ENCODE data around the gene SH2D7. TPM values are rescaled to one million over a fixed set of nuclear protein-coding genes. Genes with fewer than 3 reads are reported as not detected.

The SH2D7 gene
- total and polyA plus RNA-seq, 2 experiments from 2014 or later, result 0.31 TPM; not detected in 1

- H3K27me3 ChIP-seq (ENCODE audit: insufficient read depth), result no peaks in the 10 kb centered on the region
- Mint-ChIP-seq H3K27ac (no peak overlapping the region), H3K27me3 (ENCODE audit: insufficient read depth, low read depth, poor library complexity) (peaks cover 11% of the 10 kb centered on the region), H3K36me3 (ENCODE audit: low read depth) (peaks cover 10% of the 10 kb centered on the region; the same call in 2 of the 3 replicates), H3K9me3 (no peaks in the 10 kb centered on the region; the same call in 2 of the 3 replicates), H3K4me1 (peaks cover 5% of the 10 kb centered on the region), H3K4me3 (no peak overlapping the region)
- H3K4me1 ChIP-seq (ENCODE audit: insufficient read depth), result no peaks in the 10 kb centered on the region
- TF ChIP-seq CREB1 (CRISPR knock-in tag; IDR thresholded peaks at IDR 0.05; ENCODE audit: low read depth), result no peak
- no peak for TF ChIP-seq ZNF114 (CRISPR knock-in tag; IDR thresholded peaks at IDR 0.05)
- TF ChIP-seq, protein P1, sequence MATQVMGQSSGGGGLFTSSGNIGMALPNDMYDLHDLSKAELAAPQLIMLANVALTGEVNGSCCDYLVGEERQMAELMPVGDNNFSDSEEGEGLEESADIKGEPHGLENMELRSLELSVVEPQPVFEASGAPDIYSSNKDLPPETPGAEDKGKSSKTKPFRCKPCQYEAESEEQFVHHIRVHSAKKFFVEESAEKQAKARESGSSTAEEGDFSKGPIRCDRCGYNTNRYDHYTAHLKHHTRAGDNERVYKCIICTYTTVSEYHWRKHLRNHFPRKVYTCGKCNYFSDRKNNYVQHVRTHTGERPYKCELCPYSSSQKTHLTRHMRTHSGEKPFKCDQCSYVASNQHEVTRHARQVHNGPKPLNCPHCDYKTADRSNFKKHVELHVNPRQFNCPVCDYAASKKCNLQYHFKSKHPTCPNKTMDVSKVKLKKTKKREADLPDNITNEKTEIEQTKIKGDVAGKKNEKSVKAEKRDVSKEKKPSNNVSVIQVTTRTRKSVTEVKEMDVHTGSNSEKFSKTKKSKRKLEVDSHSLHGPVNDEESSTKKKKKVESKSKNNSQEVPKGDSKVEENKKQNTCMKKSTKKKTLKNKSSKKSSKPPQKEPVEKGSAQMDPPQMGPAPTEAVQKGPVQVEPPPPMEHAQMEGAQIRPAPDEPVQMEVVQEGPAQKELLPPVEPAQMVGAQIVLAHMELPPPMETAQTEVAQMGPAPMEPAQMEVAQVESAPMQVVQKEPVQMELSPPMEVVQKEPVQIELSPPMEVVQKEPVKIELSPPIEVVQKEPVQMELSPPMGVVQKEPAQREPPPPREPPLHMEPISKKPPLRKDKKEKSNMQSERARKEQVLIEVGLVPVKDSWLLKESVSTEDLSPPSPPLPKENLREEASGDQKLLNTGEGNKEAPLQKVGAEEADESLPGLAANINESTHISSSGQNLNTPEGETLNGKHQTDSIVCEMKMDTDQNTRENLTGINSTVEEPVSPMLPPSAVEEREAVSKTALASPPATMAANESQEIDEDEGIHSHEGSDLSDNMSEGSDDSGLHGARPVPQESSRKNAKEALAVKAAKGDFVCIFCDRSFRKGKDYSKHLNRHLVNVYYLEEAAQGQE (IDR thresholded peaks at IDR 0.05; ENCODE audit: unreplicated experiment), result no peak
- no peak for TF ChIP-seq EZH2 (IDR thresholded peaks at IDR 0.05; ENCODE audit: low read depth, unreplicated experiment)
- no peak for TF ChIP-seq STAT1 (IDR thresholded peaks at IDR 0.05; ENCODE audit: unreplicated experiment)
- TF ChIP-seq JUNB (IDR thresholded peaks at IDR 0.05; ENCODE audit: unreplicated experiment), result no peak
- TF ChIP-seq EZH2phosphoT487 (IDR thresholded peaks at IDR 0.05; ENCODE audit: unreplicated experiment), result no peak
- no peak for ATAC-seq
- H3F3A ChIP-seq (replicated peaks; ENCODE audit: low read depth), result no peaks in the 10 kb centered on the region
- no peaks in the 10 kb centered on the region for H3K9me2 ChIP-seq (ENCODE audit: insufficient read depth)
- H4K20me1 ChIP-seq (replicated peaks; ENCODE audit: insufficient read depth), result no peaks in the 10 kb centered on the region
- H3K4me3 ChIP-seq, result no peak overlapping the region
- no peak for DNase-seq (ENCODE audit: low spot score)
- no peaks in the 10 kb centered on the region for H3K36me3 ChIP-seq (ENCODE audit: insufficient read depth)
- H2AFZ ChIP-seq, result no peak overlapping the region
- no peaks in the 10 kb centered on the region for H3K79me2 ChIP-seq (replicated peaks; ENCODE audit: insufficient read depth)
- H3K27ac ChIP-seq (ENCODE audit: low read depth), result no peak overlapping the region
- H3K4me2 ChIP-seq, result no peak overlapping the region
Observed at GRCh38 chr15:78104119-78104479, 11.7 kb downstream of the SH2D7 start.

DNA sequence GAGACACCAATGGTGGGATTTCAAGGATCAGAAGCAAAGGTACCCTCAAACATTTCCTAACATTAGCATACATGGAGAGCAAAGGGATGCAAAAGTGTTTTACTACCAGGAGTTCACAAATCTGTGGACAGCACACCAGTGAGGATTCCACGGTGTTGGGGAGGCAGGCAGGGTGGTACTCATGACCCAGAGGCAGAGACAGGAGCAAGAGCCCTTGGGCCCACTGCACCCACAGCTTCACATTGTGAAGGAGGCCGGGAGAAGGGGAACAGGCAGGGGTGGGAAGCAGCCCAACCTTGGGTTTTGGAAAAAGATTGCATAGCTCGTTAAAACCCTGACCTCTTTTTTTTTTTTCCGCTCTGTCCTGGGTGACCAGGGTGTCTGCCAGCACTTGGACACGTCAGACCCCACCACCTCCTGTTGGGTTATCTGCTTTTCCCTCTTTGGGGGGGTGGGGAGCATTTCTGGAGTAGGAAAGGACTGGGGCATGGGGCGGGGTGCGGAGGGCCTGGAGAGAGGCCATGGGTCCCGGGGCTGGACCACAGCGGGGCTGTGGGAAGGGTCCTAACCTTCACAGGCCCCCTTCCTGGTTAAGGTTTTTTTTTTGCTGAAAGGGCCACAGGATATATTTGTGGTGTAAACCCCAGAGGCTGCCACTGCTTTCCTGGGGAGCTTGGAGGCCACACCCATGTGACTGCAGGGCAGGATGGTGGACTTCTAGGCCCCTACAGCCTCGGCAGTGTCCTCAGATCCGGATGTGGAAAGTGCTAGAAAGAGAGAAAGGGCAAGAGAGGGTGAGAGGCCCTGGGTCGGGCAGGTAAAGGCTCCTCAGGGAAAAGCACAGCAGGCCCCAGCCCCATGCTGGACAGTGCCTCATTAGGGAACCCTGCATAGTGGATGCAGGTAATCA lies 12.5 kb downstream of the SH2D7 start:
- H3K4me1 Mint-ChIP-seq, result peaks cover 5% of the 10 kb centered on the region
- ATAC-seq (no peak), DNase-seq (ENCODE audit: low spot score) (no peak)
- no peak overlapping the region for H3K4me3 ChIP-seq
- no peaks in the 10 kb centered on the region for H3K9me2 ChIP-seq (ENCODE audit: insufficient read depth)
- H2AFZ ChIP-seq, result no peak overlapping the region
- no peaks in the 10 kb centered on the region for H3F3A ChIP-seq (replicated peaks; ENCODE audit: low read depth)
- H3K27ac Mint-ChIP-seq, result no peak overlapping the region
- H4K20me1 ChIP-seq (replicated peaks; ENCODE audit: insufficient read depth), result no peaks in the 10 kb centered on the region
- TF ChIP-seq ZNF331 (CRISPR knock-in tag; IDR thresholded peaks at IDR 0.05; ENCODE audit: low read depth) (no peak), STAT1 (IDR thresholded peaks at IDR 0.05; ENCODE audit: unreplicated experiment) (no peak)
- no peaks in the 10 kb centered on the region for H3K36me3 ChIP-seq (ENCODE audit: insufficient read depth)
- no peak overlapping the region for H3K4me2 ChIP-seq
- peaks cover 10% of the 10 kb centered on the region; the same call in 2 of the 3 replicates for H3K36me3 Mint-ChIP-seq (ENCODE audit: low read depth)
- H3K27ac ChIP-seq (ENCODE audit: low read depth), result no peak overlapping the region
- peaks cover 11% of the 10 kb centered on the region for H3K27me3 Mint-ChIP-seq (ENCODE audit: insufficient read depth, low read depth, poor library complexity)
- no peaks in the 10 kb centered on the region for H3K4me1 ChIP-seq (ENCODE audit: insufficient read depth)
- no peak overlapping the region for H3K4me3 Mint-ChIP-seq
- H3K9me3 Mint-ChIP-seq, result no peaks in the 10 kb centered on the region; the same call in 2 of the 3 replicates
- H3K27me3 ChIP-seq (ENCODE audit: insufficient read depth), result no peaks in the 10 kb centered on the region
- H3K79me2 ChIP-seq (replicated peaks; ENCODE audit: insufficient read depth), result no peaks in the 10 kb centered on the region
